Neuronal stem cell (in vitro differentiated cells): ENCODE results near the gene NAV1.
"Not testable (repeated sequence)": the region's sequence is repeated elsewhere in the genome, so short reads cannot be mapped to it uniquely, and the experiment has no call there.

Source experiments
- DNase-seq: peaks from one replicate; pipeline ENCODE4 v3.0.0-alpha.2; 2013; ENCODE audit warnings: low spot score
- H2AFZ ChIP-seq: one replicate; pipeline ENCODE4 v1.6.1; 2013; ENCODE audit warnings: mild to moderate bottlenecking, low read length, inconsistent platforms
- H2AK5ac ChIP-seq: 2 replicates; pipeline ENCODE4 v1.6.1; 2013; ENCODE audit warnings: low read depth, mild to moderate bottlenecking, inconsistent platforms, low read length, moderate library complexity, mixed read lengths
- H2BK120ac ChIP-seq: 2 replicates; pipeline ENCODE4 v1.6.1; 2013; ENCODE audit warnings: low read depth, mild to moderate bottlenecking, inconsistent platforms, low read length, moderate library complexity, mixed read lengths
- H2BK12ac ChIP-seq: one replicate; pipeline ENCODE4 v1.6.1; 2013; ENCODE audit warnings: low read length, inconsistent platforms
- H2BK15ac ChIP-seq: 2 replicates; pipeline ENCODE4 v1.6.1; 2013; ENCODE audit warnings: mild to moderate bottlenecking, low read length, inconsistent platforms, mixed read lengths
- H2BK5ac ChIP-seq: one replicate; pipeline ENCODE4 v1.6.1; 2013; ENCODE audit warnings: inconsistent platforms, mild to moderate bottlenecking, low read length, moderate library complexity
- H3K14ac ChIP-seq: one replicate; pipeline ENCODE4 v1.6.1; 2013; ENCODE audit warnings: low read length, inconsistent platforms
- H3K18ac ChIP-seq: 2 replicates; pipeline ENCODE4 v1.6.1; 2013; ENCODE audit warnings: low read length, inconsistent platforms
- H3K23ac ChIP-seq: 2 replicates; pipeline ENCODE4 v1.6.1; 2013; ENCODE audit warnings: low read depth, mild to moderate bottlenecking, mixed read lengths, low read length, inconsistent platforms; ENCODE audit not compliant: poor library complexity
- H3K27ac ChIP-seq: replicated peaks from 3 replicates; pipeline ENCODE4 v1.5.1; 2013; ENCODE audit warnings: low read length, inconsistent platforms
- H3K27me3 ChIP-seq, 3 experiments: 2 replicates each; pipeline ENCODE4 v1.6.1; 2013; ENCODE audit warnings: low read length in 3 of 3, mild to moderate bottlenecking in 2 of 3, inconsistent platforms in 1 of 3, low read depth in 1 of 3, mixed read lengths in 1 of 3, moderate library complexity in 1 of 3; ENCODE audit not compliant: control insufficient read depth in 3 of 3, insufficient read depth in 3 of 3
- H3K36me3 ChIP-seq, 2 donors: replicated peaks in 1 of 2; 2 replicates each; pipeline ENCODE4 v1.6.1; 2013; ENCODE audit warnings: low read length in 2 of 2; ENCODE audit not compliant: control insufficient read depth in 2 of 2, insufficient read depth in 2 of 2
- H3K4ac ChIP-seq: 2 replicates; pipeline ENCODE4 v1.6.1; 2013; ENCODE audit warnings: inconsistent platforms, mild to moderate bottlenecking, low read length, moderate library complexity
- H3K4me1 ChIP-seq, 2 donors: 1 replicate in 1 of 2; 2 replicates in 1 of 2; pipeline ENCODE4 v1.6.1; 2013; ENCODE audit warnings: low read length in 2 of 2, low read depth in 1 of 2; ENCODE audit not compliant: control insufficient read depth in 2 of 2, insufficient read depth in 1 of 2
- H3K4me2 ChIP-seq: one replicate; pipeline ENCODE4 v1.6.1; 2013; ENCODE audit warnings: mild to moderate bottlenecking, low read length, inconsistent platforms; ENCODE audit not compliant: insufficient read depth, poor library complexity, severe bottlenecking
- H3K4me3 ChIP-seq, 2 donors: 2 replicates each; pipeline ENCODE4 v1.5.1; 2013; ENCODE audit warnings: low read length in 2 of 2, mild to moderate bottlenecking in 2 of 2, inconsistent platforms in 1 of 2, moderate library complexity in 1 of 2
- H3K79me1 ChIP-seq: one replicate; pipeline ENCODE4 v1.6.1; 2013; ENCODE audit warnings: low read depth, mild to moderate bottlenecking, inconsistent platforms, low read length, moderate library complexity
- H3K9ac ChIP-seq: one replicate; pipeline ENCODE4 v1.6.1; 2013; ENCODE audit warnings: mild to moderate bottlenecking, low read depth, low read length, inconsistent platforms; ENCODE audit not compliant: poor library complexity
- H3K9me3 ChIP-seq, 2 donors: replicated peaks in 1 of 2; 2 replicates each; pipeline versions ENCODE3 to v1.6.1; 2013; ENCODE audit warnings: low read length in 2 of 2, mild to moderate bottlenecking in 2 of 2, inconsistent platforms in 1 of 2, low read depth in 1 of 2, mixed read lengths in 1 of 2, moderate library complexity in 1 of 2; ENCODE audit not compliant: control insufficient read depth in 2 of 2, insufficient read depth in 1 of 2
- H4K8ac ChIP-seq: one replicate; pipeline ENCODE4 v1.6.1; 2013; ENCODE audit warnings: low read depth, mild to moderate bottlenecking, inconsistent platforms, low read length, moderate library complexity
- H4K91ac ChIP-seq: one replicate; pipeline ENCODE4 v1.6.1; 2013; ENCODE audit warnings: low read length, low read depth, mild to moderate bottlenecking, inconsistent platforms; ENCODE audit not compliant: poor library complexity
- WGBS, 2 donors: extraction: QIAGEN DNeasy Blood & Tissue Kit; methylation state at CpG; one replicate each; pipeline ENCODE4 v1.1.7; 2013; ENCODE audit warnings: missing lambda C conversion rate in 2 of 2, mixed read lengths in 1 of 2; ENCODE audit not compliant: insufficient read length in 2 of 2, insufficient replicate concordance in 1 of 2; ENCODE audit errors: extremely low coverage in 2 of 2; 5-methylcytosine and 5-hydroxymethylcytosine counted together

Gene NAV1

GRCh38 chr1:201518071-201518470, 20.9 kb upstream of the NAV1 start:
- Histone ChIP-seq H4K91ac (no peak overlapping the region), H3K9me3 (no peaks in the 10 kb centered on the region), H3K9ac (no peak overlapping the region), H3K27ac (no peak overlapping the region), H3K4me1 (no peaks in the 10 kb centered on the region), H3K4me3 (no peak overlapping the region), H3K14ac (no peak overlapping the region), H3K4ac (no peak overlapping the region), H2AK5ac (no peak overlapping the region), H2BK120ac (no peak overlapping the region), H3K23ac (no peak overlapping the region), H3K36me3 (no peaks in the 10 kb centered on the region), H3K18ac (peak overlapping the region; percentile 27), H3K4me2 (no peak overlapping the region), H2AFZ (no peak overlapping the region), H4K8ac (peak overlapping the region; percentile 43), H2BK5ac (no peak overlapping the region), H3K27me3 (peaks cover 0 to 19% (median 0%) of the 10 kb centered on the region in 3 experiments), H3K79me1 (no peaks in the 10 kb centered on the region), H2BK12ac (no peak overlapping the region), H2BK15ac (no peak overlapping the region)
- DNase-seq, result no peak
- no CpG with 5 or more reads among the region's 5 CpGs for WGBS, 2 donors

DNA sequence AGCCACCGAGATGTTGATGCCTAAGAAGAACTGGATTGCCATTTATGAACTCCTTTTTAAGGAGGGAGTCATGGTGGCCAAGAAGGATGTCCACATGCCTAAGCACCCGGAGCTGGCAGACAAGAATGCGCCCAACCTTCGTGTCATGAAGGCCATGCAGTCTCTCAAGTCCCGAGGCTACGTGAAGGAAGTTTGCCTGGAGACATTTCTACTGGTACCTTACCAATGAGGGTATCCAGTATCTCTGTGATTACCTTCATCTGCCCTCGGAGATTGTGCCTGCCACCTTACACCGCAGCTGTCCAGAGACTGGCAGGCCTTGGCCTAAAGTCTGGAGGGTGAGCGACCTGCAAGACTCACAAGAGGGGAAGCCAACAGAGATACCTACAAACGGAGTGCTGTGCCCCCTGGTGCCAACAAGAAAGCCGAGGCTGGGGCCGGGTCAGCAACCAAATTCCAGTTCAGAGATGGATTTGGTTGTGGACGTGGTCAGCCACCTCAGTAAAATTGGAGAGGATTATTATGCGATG, 18.8 kb upstream of the NAV1 start:
- H2BK5ac ChIP-seq, H4K8ac ChIP-seq, H3K9me3 ChIP-seq, H3K14ac ChIP-seq, H3K36me3 ChIP-seq, H4K91ac ChIP-seq, H2AFZ ChIP-seq, H2BK120ac ChIP-seq, H3K27ac ChIP-seq, DNase-seq, H2AK5ac ChIP-seq, H2BK12ac ChIP-seq, H3K4me2 ChIP-seq, H3K9ac ChIP-seq, H2BK15ac ChIP-seq, H3K4ac ChIP-seq, H3K4me3 ChIP-seq, H3K79me1 ChIP-seq, H3K4me1 ChIP-seq, H3K18ac ChIP-seq, H3K23ac ChIP-seq: not testable (repeated sequence)
- H3K27me3 ChIP-seq, result peaks cover 0 to 13% (median 0%) of the 10 kb centered on the region in 3 experiments
- no CpG with 5 or more reads among the region's 14 CpGs for WGBS, 2 donors

DNA sequence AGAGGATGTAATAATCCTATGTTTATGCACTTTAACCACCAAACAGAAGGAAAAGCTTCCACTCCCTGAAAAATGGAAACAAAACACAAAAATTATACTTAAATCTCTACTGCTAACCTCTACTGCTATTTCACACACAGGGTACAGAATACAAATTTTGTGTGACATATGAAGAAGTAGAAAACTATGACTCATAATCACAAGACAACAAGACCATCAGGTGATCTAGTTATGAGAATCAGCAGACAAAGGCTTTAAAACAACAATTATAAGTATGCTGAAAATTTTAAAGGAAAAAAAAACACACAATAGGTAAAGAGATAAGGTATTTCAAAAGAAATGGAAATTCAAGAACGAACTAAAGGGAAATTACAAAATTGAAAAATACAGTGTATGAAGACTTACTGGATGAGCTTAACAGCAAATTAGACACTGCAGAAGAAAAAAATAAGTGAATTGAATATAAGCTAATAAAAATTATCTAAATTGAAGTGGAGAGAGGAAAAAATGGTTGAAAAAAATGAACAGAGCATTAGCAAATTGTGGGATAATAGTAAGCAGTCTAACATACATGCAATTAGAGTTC, 13.6 kb upstream of the NAV1 start:
- no peaks in the 10 kb centered on the region for H3K4me1 ChIP-seq
- WGBS, 2 donors, result no CpG with 5 or more reads among the region's 1 CpG

GRCh38 chr1:201527879-201528278, 11.0 kb upstream of the NAV1 start:
- Histone ChIP-seq H4K91ac (no peak overlapping the region), H3K14ac (no peak overlapping the region), H2AK5ac (no peak overlapping the region), H3K9me3 (no peaks in the 10 kb centered on the region), H2BK15ac (no peak overlapping the region), H2BK120ac (no peak overlapping the region), H3K4me1 (peaks cover 9 to 12% of the 10 kb centered on the region in 2 donors), H2BK5ac (no peak overlapping the region), H3K27ac (no peak overlapping the region), H3K27me3 (peaks cover 0 to 9% (median 0%) of the 10 kb centered on the region in 3 experiments), H3K9ac (no peak overlapping the region), H3K79me1 (no peaks in the 10 kb centered on the region), H3K18ac (no peak overlapping the region), H3K4me2 (no peak overlapping the region), H3K4me3 (no peak overlapping the region), H2AFZ (no peak overlapping the region), H3K36me3 (no peaks in the 10 kb centered on the region), H2BK12ac (no peak overlapping the region), H4K8ac (no peak overlapping the region), H3K23ac (no peak overlapping the region), H3K4ac (no peak overlapping the region)
- DNase-seq, result no peak
- WGBS, 2 donors, result no CpG with 5 or more reads among the region's 5 CpGs

More for the DNA sequence above, 13.6 kb upstream of the NAV1 start:
- Histone ChIP-seq H3K14ac (no peak overlapping the region), H3K9ac (no peak overlapping the region), H3K23ac (no peak overlapping the region), H3K79me1 (no peaks in the 10 kb centered on the region), H2BK15ac (no peak overlapping the region), H3K9me3 (no peaks in the 10 kb centered on the region), H3K27me3 (no peaks in the 10 kb centered on the region), H2BK12ac (no peak overlapping the region), H4K91ac (no peak overlapping the region), H4K8ac (no peak overlapping the region), H3K4me3 (no peak overlapping the region), H3K4ac (no peak overlapping the region), H2AFZ (no peak overlapping the region), H3K36me3 (no peaks in the 10 kb centered on the region), H3K27ac (no peak overlapping the region), H3K4me2 (no peak overlapping the region), H2BK120ac (no peak overlapping the region), H2BK5ac (no peak overlapping the region), H2AK5ac (no peak overlapping the region), H3K18ac (no peak overlapping the region)
- no peak for DNase-seq
